ENCODE data around the gene ENOX1. TPM values are rescaled to one million over a fixed set of nuclear protein-coding genes. Genes with fewer than 3 reads are reported as not detected.

ENOX1 gene
- total and polyA plus RNA-seq, 9 of the 15 experiments (the other 6 are each of a cell fraction or from before 2014, with no cell fraction given), result not detected

DNA sequence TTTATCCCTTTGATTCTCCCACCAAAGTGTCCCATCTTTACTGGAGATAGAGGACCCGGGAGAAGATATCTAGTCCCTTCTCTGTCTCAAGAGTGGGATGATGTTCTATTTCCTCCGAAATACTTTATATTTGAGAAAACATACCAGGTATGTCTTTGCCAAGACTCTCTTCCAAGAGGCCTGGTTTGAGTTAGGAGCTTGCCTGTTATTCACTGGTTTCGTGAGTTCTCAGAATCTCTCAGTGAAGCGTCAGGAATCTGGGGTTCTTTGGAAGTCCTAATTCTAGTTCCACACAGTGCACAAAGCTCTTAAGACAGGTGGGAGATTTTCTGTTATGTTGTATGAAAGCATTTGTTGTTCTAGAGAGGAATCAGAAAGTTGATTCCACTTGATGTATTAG lies 581.4 kb downstream of the ENOX1 start (continued):
- TF ChIP-seq POLR2AphosphoS5 (IDR thresholded peaks at IDR 0.05; ENCODE audit: control insufficient read depth, insufficient read depth, low read depth, low read length), result no peak
- TF ChIP-seq PCBP1 (IDR thresholded peaks at IDR 0.05; ENCODE audit: low read depth, low read length, poor library complexity, severe bottlenecking), result no peak
- TF ChIP-seq SETDB1 (IDR thresholded peaks at IDR 0.05; ENCODE audit: low read length), result no peak
- TF ChIP-seq ZNF644 (tag; IDR thresholded peaks at IDR 0.05; ENCODE audit: low read depth), result no peak
- no peak for TF ChIP-seq SRF (CRISPR knock-in tag; IDR thresholded peaks at IDR 0.05)
- no peak for TF ChIP-seq ZNF316 (IDR thresholded peaks at IDR 0.05)

DNA sequence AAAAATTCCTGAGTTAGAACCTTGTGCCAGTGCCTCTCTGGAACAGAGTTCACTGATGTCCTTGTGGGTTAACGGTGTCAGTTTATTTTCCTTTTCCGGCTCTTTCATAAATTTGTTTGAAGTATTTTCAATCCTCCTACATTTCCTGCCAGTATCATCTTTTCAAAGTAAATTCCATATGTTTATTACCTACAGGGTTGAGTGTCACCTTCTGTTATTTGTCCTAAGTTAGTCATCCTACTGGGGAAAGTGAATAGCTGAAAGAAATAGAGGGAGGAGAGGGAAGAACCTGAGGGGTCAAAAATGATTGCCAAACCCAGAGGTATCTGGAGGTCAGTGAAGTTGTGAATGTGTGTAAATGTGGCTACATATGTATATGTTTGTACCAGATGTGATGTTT lies 582.2 kb downstream of the ENOX1 start:
- no peak overlapping the region for H3K27ac ChIP-seq (ENCODE audit: extremely low read depth, low read depth, low read length)
- H3K27me3 ChIP-seq (ENCODE audit: control insufficient read depth in 2 of 2, insufficient read depth in 2 of 2, low read length in 2 of 2), result no peaks in the 10 kb centered on the region
- H3K36me3 ChIP-seq (ENCODE audit: control insufficient read depth, insufficient read depth, low read length), result no peaks in the 10 kb centered on the region
- BruUV-seq (replicated peaks), result no TSS peak
- H3K4me2 ChIP-seq (ENCODE audit: insufficient read depth, low read length), result no peak overlapping the region
- no peak overlapping the region for H2AFZ ChIP-seq (ENCODE audit: low read depth, low read length)
- no peaks in the 10 kb centered on the region for H4K20me1 ChIP-seq (replicated peaks; ENCODE audit: control insufficient read depth, insufficient read depth, low read length)
- no peaks in the 10 kb centered on the region for H3K4me1 ChIP-seq (replicated peaks in 1 of 2; ENCODE audit: control insufficient read depth in 2 of 2, insufficient read depth in 2 of 2, low read length in 2 of 2)
- no peaks in the 10 kb centered on the region for H3K9me3 ChIP-seq (replicated peaks; ENCODE audit: control insufficient read depth, insufficient read depth, low read depth, low read length)
- no peak overlapping the region for H3K9ac ChIP-seq (ENCODE audit: insufficient read depth in 1 of 2, low read depth in 2 of 2, low read length in 2 of 2)
- no peak for TF ChIP-seq MEF2A (IDR thresholded peaks at IDR 0.05; ENCODE audit: control insufficient read depth, low read depth, low read length)
- TF ChIP-seq, protein P1, sequence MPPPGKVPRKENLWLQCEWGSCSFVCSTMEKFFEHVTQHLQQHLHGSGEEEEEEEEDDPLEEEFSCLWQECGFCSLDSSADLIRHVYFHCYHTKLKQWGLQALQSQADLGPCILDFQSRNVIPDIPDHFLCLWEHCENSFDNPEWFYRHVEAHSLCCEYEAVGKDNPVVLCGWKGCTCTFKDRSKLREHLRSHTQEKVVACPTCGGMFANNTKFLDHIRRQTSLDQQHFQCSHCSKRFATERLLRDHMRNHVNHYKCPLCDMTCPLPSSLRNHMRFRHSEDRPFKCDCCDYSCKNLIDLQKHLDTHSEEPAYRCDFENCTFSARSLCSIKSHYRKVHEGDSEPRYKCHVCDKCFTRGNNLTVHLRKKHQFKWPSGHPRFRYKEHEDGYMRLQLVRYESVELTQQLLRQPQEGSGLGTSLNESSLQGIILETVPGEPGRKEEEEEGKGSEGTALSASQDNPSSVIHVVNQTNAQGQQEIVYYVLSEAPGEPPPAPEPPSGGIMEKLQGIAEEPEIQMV (tag; conservative IDR thresholded peaks at IDR 0.05; ENCODE audit: low read depth), result no peak
- no peak for TF ChIP-seq PHF8 (IDR thresholded peaks at IDR 0.05; ENCODE audit: borderline replicate concordance, low read length)
- no peak for TF ChIP-seq HSF4 (CRISPR knock-in tag; IDR thresholded peaks at IDR 0.05; ENCODE audit: borderline replicate concordance)
- no peak for TF ChIP-seq E2F3 (CRISPR knock-in tag; IDR thresholded peaks at IDR 0.05)
- TF ChIP-seq, protein P2, sequence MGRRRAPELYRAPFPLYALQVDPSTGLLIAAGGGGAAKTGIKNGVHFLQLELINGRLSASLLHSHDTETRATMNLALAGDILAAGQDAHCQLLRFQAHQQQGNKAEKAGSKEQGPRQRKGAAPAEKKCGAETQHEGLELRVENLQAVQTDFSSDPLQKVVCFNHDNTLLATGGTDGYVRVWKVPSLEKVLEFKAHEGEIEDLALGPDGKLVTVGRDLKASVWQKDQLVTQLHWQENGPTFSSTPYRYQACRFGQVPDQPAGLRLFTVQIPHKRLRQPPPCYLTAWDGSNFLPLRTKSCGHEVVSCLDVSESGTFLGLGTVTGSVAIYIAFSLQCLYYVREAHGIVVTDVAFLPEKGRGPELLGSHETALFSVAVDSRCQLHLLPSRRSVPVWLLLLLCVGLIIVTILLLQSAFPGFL (CRISPR knock-in tag; IDR thresholded peaks at IDR 0.05), result no peak
- TF ChIP-seq TCF7 (IDR thresholded peaks at IDR 0.05; ENCODE audit: borderline replicate concordance), result no peak
- no peaks in the 10 kb centered on the region for H3K79me2 ChIP-seq (ENCODE audit: control insufficient read depth, insufficient read depth, low read length)
- ChIA-PET CTCF (ENCODE audit: low intra/inter-chr PET ratio) (no interaction called here), POLR2A (no interaction called here)
- intact Hi-C loops (cut with micrococcal nuclease) (no loop called here), in situ Hi-C loops (cut with MboI) (no loop called here)
- H3K9me1 ChIP-seq (ENCODE audit: control insufficient read depth, insufficient read depth, low read length), result no peaks in the 10 kb centered on the region
- no peak for FAIRE-seq
- 0% methylated on average over 2 of the region's 2 CpGs for WGBS (ENCODE audit: insufficient coverage, low coverage, missing lambda C conversion rate)
- DNase-seq (ENCODE audit: extremely low read depth in 1 of 4, low spot score in 3 of 4), result no peak
- no peak overlapping the region for H3K4me3 ChIP-seq
- no peak for ATAC-seq
